Measurements from ENCODE around the gene HCAR2.

DNA sequence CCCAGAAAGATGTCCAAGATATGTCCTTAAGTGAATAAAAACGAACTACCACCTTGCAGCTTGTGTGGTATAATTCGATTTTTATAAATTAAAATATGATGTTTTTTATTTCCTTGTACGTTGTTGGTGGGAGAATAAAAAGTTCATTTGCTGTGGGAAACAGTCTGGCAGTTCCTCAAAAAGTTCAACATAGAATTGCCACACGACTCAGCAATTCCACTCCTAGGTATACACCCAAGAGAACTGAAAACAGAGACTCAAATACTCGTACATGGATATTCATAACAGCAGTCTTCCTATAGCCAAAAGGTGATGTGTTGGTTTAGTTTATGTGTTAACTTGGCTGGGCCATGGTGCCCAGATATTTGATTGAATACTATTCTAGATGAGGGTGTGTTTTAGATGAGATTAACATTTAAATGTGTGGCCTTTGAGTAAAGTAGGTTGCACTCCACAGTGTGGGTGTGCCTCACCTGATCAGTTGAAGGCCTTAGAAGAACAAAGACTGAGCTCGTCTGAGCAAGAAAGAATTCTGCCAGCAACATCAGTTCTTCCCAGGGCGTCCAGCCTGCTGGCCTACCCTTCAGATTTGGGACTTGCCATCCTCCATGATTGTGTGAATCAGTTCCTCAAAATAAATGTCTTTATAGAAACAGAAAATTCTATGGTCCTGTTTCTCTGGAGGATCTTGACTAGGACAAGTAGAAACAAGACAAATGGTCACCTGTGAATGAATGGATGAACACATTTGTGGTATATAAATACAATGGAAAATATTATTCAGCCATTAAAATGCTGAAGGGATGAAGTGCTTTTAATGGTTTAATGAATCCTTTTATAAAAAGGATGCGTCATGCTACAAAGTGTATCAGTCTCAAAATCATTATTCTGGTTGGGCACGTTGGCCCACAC is 44.3 kb upstream of the HCAR2 start:
- TF ChIP-seq, protein P1, sequence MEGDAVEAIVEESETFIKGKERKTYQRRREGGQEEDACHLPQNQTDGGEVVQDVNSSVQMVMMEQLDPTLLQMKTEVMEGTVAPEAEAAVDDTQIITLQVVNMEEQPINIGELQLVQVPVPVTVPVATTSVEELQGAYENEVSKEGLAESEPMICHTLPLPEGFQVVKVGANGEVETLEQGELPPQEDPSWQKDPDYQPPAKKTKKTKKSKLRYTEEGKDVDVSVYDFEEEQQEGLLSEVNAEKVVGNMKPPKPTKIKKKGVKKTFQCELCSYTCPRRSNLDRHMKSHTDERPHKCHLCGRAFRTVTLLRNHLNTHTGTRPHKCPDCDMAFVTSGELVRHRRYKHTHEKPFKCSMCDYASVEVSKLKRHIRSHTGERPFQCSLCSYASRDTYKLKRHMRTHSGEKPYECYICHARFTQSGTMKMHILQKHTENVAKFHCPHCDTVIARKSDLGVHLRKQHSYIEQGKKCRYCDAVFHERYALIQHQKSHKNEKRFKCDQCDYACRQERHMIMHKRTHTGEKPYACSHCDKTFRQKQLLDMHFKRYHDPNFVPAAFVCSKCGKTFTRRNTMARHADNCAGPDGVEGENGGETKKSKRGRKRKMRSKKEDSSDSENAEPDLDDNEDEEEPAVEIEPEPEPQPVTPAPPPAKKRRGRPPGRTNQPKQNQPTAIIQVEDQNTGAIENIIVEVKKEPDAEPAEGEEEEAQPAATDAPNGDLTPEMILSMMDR (IDR thresholded peaks at IDR 0.05): no peak
- TF ChIP-seq EP300 (IDR thresholded peaks at IDR 0.05) (no peak), POLR2AphosphoS5 (IDR thresholded peaks at IDR 0.05) (no peak), POLR2A (IDR thresholded peaks at IDR 0.05) (no peak)
